H1 (cell line): ENCODE data around the gene THOC7. TPM values are rescaled to one million over a fixed set of nuclear protein-coding genes. Genes with fewer than 3 reads are reported as not detected.

Experiments used
- GABPA ChIP-seq: IDR thresholded peaks from 2 replicates; pipeline ENCODE4 v1.6.1; 2011; ENCODE audit warnings: mild to moderate bottlenecking, low read length, moderate library complexity, borderline replicate concordance; ENCODE audit not compliant: insufficient read depth
- NRF1 ChIP-seq: IDR thresholded peaks from 2 replicates; pipeline ENCODE4 v1.6.1; 2011; ENCODE audit warnings: mild to moderate bottlenecking, low read depth, low read length, improper control_type of control experiment
- RBBP5 ChIP-seq: IDR thresholded peaks from 2 replicates; pipeline ENCODE4 v1.7.1; 2012; ENCODE audit warnings: low read depth, mild to moderate bottlenecking, inconsistent platforms, low read length, moderate library complexity, borderline replicate concordance
- RFX5 ChIP-seq: IDR thresholded peaks from 2 replicates; pipeline ENCODE4 v1.6.1; 2011; ENCODE audit warnings: low read depth, low read length, improper control_type of control experiment, borderline replicate concordance
- TAF1 ChIP-seq: IDR thresholded peaks from 2 replicates; pipeline ENCODE4 v1.6.1; 2011; ENCODE audit warnings: mild to moderate bottlenecking, low read depth, low read length
- polyA plus RNA-seq, 7 experiments: library from polyadenylated mRNA; depleted of rRNA in 3 of 7; stranded (reverse) in 5 of 7; unstranded in 2 of 7; fragments of >200 nt in 5 of 7; fragments of 200-250 nt in 2 of 7; gene quantifications; 1 replicate in 5 of 7; 2 replicates in 1 of 7; 4 replicates in 1 of 7; pipeline versions ENCODE4 v1.2.1 to v1.2.3, GENCODE V29; 2011 to 2013; ENCODE audit warnings: missing spikeins in 2 of 7, mixed read lengths in 2 of 7
- total RNA-seq: library from RNA; stranded (reverse); fragmentation: NEBNext Ultra II Directional; extraction: Animal tissue kit (Norgen Biotek cat#: 25700); gene quantifications from 2 replicates; pipeline ENCODE4 v1.2.1, GENCODE V29; 2021

The THOC7 gene
- total and polyA plus RNA-seq, 2 of the 8 experiments (the other 6 are each of a cell fraction or from before 2014, with no cell fraction given), result 18.7 to 74.0 TPM

- TF ChIP-seq RBBP5 (no peak), RFX5 (no peak), GABPA (no peak), TAF1 (no peak), NRF1 (no peak)
- TF ChIP-seq, all 59 proteins: peak for 0
Measured at GRCh38 chr3:63824309-63824708, 39.3 kb downstream of the THOC7 start (continued).
